ENCODE measurements around the gene NELL2.
"Not testable (repeated sequence)": the region's sequence is repeated elsewhere in the genome, so short reads cannot be mapped to it uniquely, and the experiment has no call there.

Gene NELL2

DNA sequence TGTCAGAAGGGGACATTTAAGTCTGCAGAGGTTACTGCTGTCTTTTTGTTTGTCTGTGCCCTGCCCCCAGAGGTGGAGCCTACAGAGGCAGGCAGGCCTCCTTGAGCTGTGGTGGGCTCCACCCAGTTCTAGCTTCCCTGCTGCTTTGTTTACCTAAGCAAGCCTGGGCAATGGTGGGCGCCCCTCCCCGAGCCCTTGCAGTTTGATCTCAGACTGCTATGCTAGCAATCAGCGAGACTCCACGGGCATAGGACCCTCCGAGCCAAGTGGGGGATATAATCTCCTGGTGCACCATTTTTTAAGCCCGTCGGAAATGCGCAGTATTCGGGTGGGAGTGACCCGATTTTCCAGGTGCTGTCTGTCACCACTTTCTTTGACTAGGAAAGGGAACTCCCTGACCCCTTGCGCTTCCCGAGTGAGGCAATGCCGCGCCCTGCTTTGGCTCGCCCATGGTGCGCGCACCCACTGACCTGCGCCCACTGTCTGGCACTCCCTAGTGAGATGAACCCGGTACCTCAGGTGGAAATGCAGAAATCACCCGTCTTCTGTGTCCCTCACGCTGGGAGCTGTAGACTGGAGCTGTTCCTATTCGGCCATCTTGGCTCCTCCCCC lies 189.2 kb downstream of the NELL2 start:
- DNase-seq, result not testable (repeated sequence)

DNA sequence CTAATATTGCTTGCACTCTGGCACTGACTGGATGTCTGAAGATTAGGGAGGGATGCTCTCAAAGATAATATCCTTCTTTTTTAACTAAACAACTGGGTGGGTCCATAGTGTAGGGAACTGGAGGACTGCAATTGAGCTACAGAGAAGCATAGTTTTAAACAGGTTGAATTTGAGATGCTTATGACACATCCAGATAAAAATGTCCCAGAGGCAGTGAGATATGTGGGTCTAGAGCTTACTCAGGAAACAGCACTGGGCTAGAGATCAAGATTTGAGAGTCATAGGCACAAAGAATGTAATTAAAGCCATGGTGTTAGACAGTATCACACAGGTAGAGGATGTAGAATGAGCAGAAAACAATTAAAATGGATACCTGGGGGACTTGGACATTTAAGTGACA lies 198.4 kb downstream of the NELL2 start:
- DNase-seq, result no peak

DNA sequence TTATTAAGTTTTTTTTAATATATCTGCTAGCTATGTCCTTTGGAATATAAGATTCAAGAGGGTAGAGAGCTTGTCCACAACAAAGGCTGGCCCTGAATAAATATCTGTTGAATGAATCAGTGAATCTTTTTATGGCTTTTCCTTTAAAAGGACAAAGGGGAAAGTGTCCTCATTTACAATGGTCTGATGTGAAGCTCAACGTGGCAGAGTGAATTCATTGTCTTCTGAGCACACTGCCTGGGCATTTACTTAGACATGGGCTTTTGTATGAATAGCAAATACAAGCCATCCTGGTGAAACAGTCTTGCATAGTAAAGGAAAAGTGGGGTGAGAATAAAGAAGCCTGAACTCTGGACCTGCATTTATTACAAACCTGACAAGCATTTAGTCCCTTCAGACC lies 201.2 kb downstream of the NELL2 start:
- no peak for DNase-seq

DNA sequence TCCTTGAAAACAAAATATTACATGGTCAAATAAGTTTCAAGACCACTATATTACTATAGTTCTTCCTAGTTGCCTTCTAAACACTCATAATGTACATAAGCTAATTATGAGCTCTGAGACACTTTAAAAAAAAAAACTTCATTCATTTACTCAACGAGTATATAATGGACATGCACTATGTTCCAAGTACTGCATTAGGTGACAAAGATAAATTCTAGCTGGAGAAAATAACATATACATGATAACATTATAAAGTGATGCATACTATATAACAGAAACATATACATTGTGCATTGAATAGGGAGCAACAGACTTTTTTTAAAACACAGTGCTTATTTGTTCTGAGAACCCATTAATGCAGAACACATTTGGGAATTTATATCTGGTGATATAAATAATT lies 202.3 kb downstream of the NELL2 start:
- DNase-seq, result no peak

DNA sequence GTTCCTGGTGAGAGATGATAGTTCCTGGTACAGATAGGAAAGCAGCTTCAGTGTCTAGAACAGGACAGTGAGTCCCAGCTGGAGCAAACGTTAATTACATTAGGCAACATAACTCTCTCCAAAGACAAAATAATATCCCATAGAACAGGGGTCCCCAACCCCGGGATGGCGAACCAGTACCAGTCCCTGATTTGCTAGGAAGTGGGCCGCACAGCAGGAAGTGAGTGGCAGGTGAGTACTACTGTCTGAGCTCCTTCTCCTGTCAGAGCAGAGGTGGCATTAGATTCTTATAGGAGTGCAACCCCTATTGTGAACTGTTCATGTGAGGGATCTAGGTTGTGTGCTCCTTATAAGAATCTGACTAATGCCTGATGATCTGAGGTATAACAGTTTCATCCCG lies 204.1 kb downstream of the NELL2 start:
- DNase-seq, result no peak

DNA sequence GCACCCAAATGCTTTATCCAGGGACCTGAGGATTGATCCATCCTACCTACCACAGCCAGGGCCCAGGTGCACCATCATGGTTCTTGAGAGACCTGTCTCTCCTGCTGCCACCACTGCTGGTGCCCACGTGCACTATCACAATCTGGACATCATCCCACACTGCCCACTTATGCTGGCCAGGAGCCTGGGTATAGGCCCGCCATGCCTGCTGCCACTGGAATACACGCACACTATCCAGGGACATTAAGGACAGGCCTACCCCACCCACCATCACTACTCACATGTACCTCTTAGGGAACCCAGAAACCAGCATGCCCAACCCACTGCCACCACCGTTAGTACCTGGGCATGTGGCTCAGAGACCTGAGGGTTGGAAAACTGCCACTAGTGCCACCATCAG lies 207.7 kb downstream of the NELL2 start:
- no peak for DNase-seq

DNA sequence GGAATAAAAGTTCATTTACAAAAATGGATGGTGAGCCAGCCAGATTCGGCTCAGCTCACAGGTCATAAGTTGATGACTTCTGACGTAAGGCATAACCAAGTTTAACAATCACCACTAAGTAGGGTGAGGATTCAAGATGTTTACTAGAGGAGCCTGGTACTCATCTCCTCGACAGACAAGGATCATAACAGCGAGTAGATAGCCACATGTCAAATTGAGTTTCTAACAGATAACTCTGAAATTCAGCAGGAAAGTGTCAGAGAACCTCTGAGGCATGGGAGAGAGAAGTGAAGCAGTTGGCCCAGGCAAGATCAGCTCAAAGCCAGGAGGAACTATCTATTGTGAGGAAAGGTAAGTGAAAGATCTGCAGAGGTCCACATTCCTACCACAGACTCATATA lies 208.7 kb downstream of the NELL2 start:
- no peak for DNase-seq

DNA sequence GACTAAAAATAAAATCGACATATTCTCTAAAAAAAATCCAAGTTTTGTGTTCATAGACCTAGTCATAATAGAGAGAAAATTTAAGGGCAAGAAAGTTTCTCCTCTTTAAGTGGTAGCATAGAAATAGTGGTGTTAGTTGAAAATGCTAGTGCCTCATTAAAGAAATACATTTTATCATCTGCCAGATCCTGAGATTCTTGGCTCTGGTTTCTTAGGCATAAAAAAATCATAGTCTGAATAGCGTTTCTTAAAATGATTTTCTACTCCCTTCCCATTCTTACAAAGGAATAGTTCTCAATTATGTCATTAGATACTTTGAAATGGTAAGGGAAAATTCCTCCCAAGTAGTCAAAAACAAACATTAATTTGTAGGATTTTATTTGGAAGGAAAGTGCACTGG lies 212.8 kb downstream of the NELL2 start:
- DNase-seq, result no peak

DNA sequence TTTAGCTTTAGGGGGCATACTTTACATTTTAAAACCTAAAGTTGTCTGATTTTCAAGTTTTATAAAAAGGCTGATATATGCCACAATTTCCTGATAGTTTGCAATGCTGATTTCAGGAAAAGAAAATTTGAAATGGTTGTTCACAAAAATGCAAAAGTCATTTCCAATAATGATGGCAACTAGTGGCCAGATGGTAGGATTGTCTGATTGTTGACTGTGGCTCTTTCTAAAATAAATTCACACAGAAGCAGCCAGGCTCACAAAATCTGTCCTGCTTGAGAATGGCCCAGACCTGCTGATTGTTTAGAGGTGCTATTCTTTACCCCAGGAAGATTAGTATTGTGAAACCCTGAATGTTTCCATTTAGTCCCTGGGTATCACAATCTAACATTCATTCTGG lies 220.3 kb downstream of the NELL2 start:
- no peak for DNase-seq

DNA sequence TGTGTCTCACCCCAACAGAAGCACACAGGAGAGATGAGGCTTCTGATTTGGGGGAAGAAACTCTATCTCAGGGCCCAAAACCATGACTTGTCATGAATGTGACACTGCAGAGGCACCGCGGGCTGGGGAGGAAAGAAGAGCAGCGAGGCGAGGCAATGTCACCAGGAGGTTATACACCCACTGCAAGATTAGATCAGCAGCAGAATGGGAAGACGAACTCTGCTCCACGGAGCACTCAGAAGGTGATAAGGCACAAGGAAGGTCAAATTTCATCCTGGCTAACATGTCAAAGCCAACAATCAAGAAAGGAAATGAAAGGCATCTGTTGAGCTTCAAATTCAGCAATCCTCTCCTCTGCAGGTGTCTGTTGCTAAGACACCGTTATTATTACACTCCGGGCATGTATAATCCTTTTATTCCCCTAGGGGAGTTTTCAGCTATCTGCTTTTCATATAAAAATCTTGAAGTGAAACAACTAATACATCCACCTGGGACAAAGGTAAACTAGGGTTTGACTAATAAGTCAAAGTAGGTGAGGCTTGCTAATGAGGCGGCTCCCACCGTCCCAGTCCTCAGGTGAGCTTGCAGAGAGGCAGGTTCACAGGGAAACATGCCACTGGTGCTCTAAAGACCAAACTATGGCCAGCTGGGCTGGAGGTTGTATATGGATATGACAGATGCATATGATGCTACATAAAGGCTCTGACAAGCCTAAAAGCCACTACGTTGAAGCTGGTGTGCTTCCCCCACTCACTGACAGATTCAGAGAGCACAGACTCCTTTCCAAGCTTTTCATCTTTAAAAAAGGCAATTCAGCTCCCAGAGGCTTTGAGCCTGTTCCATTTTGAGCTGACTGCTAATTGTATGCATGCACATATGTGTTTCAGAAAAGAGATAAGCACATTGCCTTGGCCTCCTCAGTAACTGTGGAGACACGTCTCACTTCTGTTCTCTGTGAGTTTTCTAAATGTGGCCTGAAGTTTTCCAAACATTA lies 221.2 kb downstream of the NELL2 start:
- DNase-seq, result no peak

DNA sequence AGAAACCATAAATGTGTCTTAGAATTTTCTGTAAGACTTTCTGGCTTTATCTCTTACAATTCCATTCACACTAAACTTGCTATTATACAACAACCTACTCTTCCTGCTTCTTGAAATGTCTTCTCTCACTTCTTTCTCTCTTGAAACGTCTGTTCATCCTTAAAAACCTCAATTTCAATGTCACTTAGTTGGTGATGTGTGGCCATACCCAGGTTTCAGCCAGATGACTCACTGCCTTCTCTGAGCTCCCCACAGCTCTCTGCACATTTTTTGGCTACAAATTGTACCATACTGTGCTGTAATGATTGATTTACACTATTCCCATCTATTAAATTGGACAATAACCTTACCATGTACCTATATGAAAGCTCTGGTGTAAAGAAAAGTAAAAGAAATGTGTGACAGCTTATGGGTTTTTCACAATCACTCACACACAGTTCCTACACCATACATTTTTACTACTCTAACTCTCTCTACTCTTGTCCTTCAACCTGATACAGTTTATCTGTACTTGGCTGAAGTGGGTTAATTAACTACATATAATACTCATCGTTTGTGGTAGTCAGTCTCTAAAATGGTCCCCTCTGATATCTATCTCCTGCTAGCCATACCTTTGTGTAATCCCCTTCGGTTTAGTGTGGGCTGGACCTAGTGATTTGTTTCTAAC lies 222.1 kb downstream of the NELL2 start:
- DNase-seq, result no peak

DNA sequence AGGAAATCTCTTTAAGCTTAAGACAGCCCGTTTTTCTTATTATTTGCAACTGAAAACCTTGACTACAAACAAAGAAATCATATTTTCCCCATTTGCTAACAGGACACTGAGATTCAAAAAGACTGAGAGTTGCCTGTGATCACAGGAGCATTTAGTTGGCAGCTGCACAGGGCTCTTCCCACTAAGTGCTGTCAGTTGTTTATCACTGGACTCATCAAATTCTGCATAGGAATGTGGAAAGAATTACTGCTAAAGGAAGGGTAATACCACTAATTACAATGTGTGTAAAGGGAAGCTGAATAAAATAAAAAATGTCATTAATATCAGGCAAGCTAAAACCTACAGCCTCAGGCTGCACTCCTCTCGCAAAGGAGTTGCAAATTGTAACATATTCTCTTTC lies 226.4 kb downstream of the NELL2 start:
- DNase-seq, result no peak

DNA sequence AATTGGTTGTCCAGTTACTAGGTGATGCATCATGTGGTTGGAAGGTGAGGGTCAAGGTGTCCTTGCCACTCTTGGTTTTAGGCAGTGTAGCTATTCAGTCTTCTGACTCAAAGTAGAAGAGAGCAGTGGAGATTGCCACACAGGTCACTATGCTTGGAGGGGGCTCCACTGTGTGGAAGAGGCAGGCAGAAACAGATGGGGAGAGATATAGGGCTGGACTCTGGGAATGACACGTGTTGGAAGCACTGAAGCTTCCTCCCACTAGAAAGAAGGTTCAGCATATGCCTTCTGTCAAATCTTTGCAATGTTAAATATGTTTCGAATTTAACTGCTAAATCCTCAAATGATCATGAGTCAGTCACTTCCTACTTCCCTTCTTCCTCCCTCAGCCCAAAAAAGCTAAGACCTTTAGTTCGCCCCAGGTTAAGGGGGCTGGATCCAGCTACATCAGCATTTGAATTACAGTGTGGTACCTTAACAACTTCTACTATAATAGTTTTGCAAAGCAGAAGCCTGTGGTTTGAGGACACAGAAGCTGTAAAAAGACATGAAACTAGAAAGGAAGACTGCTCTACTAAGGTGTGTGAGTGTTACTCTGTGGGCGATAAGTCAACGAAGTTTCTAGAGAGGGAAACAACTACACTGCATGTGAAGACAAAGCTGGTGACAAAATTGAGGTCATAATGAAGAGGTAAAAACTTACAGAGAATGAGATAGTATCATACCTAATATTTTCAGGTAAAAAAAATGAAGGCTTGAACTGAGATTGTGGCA lies 228.0 kb downstream of the NELL2 start:
- no peak for DNase-seq

DNA sequence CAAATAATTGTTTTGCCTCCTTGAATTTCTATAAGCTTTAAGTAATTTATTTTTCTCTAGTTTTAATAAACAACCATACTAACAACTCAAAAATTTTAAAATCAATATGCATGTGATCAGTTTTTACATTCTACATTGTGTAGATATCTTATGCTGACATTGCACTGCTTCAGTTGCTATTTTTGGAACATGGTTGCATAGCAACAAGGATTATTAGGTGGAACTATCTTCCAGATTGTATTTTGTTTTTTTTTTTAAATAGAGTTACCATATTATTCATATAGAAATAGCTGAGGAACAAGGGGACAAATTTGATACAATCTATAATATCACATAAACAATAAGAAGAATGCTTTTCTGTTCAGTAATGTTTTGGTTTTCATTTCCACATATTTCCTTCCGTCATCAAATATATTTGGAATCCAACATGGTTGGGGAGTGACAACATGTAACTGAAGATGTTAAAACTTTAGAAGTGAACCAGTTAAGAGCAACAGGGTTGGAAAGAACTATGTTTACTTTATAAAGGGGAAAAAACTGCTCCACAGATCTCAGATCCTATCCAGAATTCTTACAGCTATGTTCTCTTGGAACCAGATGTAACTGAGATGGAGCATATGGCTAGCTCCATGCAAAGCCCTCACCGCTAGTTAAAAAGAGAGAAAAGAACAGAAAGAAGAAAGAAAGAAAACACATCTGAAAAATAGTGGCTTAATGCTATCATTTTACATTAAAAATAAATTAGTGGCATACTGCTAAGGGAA lies 235.5 kb downstream of the NELL2 start:
- no peak for DNase-seq

DNA sequence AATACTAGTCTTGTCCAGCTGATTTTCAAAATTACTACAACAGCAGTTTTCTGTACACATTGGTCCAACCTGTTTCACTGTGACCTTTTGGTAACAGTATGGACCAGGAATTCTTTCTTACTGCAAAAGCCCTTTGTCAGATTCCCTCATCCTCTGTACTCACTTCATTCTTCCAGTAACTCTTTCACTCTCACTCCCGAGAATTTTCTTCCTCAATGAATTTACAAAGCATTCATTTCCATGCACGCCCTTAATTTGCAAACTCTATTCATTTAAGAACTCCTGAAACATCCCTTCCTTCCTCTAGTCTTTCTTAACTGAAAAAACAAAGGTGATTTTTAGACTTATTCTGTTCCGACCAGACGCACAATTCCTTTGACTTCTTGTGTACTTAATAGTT lies 238.2 kb downstream of the NELL2 start:
- no peak for DNase-seq

DNA sequence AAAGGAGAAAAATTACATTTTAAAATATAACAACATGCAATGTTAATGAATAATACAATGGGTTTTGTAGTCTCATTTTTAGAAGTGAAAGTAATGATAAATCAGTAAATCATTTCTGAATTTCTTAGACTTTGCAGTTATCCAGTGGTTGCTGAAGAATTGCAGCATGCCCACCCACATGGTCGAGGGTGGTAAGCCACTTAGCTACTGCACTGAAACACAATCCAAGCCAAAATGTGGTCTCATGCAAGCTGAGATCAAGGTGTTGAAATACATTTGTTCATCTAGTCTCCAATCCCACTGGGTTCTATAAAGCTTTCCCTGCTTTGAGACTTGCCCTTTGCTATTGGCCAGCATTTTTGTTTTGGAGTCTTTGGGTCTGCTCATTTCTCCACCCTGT lies 247.9 kb downstream of the NELL2 start:
- DNase-seq, result no peak

DNA sequence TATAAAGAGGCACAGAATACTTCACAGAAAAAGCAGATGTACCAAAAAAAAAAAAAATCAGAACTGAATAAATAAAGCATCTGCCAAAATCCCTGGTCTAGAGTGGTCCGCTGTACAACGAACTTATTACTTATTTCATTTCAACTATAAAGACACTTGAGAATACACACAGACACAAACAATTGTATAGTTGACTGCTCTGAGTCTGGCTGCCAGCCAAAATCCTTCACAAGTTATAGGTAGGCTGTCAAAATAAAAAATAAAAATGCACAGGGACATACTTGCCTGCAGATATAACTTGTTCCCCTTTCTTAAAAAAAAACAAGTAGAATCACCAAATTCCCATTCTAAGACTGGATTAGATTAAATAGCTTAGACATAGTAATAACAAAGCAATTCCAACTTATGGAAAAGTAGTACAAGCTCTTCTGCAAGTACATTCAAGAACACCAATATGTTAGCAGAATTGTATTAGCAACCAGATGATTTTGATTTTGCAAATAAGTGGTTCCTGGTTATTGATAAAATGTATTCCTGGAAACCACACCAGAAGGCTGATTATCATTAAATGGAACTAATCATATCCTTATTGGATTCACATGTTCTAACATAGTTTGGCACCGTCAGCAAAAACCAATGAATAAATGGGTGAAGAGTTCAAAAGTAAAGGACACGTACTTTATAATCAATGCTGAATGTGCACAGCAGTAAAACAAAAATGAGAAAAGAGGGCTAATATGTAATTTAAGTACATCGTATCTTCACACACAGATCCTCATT lies 248.5 kb downstream of the NELL2 start:
- DNase-seq, result no peak

DNA sequence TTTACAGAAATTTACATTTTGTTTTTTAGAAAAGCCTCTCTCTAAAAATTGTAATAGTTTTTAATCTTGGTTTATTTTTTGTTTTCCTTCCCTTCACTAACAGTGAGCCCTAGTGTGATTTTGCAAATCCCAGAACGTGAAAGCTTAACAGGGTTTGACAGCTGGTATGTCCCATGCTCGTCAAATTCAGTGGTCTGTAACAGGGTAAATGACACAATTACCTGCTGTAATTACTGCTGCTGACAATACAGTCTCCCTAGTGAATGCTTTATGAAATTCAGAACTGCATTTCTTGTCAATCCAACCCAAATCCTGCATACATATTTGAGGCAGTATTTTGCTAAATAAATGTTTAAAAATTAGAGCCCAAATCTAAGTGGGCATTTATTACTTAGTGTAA lies 249.2 kb downstream of the NELL2 start:
- DNase-seq, result no peak

DNA sequence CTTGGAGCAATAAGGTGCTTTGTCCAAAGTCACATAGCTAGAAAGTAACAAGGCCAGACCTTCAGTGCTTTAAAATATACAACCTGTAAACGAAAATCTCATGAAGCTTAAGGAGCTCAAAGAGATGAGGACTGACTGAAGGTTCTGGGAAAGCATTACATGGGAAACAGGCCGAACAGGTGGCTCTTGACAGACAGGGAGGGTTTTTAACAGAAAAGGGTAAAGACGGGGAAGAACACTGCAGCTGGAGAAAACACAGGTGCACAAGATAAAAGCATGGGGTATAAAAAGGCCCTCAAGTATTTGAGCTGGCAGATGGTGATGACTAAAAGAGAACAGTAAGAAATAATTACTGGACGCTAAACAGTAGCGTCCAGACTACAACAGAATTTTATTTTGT lies 257.2 kb downstream of the NELL2 start:
- no peak for DNase-seq

DNA sequence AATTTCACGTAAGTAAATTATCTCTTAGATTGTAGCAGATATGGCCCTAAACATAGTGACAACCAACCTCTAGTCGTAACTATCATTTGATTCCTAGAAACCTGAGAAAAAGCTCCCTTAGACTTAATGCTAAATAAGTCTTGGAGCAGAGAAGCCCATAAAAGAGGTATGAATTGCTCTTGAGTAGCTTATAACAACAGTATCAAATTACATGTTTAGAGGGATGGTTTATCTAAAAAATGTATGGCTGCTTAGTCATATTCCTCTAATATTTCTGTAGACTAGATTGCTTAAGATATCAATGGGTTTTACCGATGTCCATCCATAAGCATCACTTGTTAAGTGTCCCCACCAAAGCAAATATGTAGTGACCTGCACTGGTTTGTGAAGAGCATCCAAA lies 259.7 kb downstream of the NELL2 start:
- DNase-seq, result no peak

DNA sequence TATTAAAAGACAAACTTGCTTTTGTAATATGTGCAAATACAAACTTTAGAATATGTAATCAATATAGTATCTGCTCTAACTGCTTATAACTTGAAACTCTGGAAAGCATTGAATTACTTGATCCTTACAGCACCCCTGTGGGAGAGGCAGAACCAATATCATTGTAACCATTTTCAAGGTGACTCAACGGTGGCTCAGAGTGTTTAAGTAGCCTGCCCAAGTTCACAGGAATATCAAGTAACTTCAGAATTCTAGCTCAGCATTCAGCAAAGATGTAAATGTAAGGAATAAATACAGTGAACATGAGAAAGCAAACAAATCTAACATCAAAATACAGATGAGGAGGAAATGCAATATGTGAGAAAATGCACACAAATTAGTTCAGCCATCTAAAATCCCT lies 264.6 kb downstream of the NELL2 start:
- DNase-seq, result no peak

DNA sequence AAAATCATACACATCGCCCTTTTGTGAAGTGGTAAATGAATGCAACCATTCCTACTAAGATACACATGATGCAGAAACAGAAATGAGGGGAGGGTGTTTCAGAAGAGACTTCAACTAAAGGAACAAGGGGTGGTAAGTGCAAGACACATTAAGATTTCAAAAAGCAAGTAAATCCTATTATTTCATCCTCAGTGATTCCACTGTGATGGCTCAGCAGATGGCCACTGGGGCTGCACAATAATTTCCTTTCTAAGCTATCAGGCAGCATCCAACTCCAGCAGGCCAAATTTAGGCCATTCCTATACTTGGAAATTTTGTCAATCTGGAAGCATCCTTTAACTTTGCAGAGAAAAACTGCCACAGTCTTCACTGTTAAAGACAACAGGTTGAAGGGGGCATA lies 272.4 kb downstream of the NELL2 start:
- no peak for DNase-seq
